WTC11 (cell line): ENCODE results near the gene STEAP1. TPM values are rescaled to one million over a fixed set of nuclear protein-coding genes. Genes with fewer than 3 reads are reported as not detected.
A peak's percentile ranks its signal among the peaks of the same experiment; 100 is the strongest.
"Not testable (repeated sequence)": the region's sequence is repeated elsewhere in the genome, so short reads cannot be mapped to it uniquely, and the experiment has no call there.

Experiments
- ATAC-seq: fragments of 200-7000 bp; cut with Tn5 transposase; 2 replicates; pipeline ENCODE4 v1.10.0; 2021; ENCODE audit warnings: mild to moderate bottlenecking, moderate library complexity
- CTCF ChIA-PET: fragments of 300-600 bp; sonication (Branson Sonifier 250); formaldehyde crosslinking; loops from one replicate; lab custom pipeline; 2021; ENCODE audit warnings: antibody characterized with exemption; lab: Charles Lee
- POLR2A ChIA-PET: fragments of 350-600 bp; sonication (Branson Sonifier 250); formaldehyde crosslinking; loops from one replicate; lab custom pipeline; 2021; ENCODE audit warnings: antibody characterized with exemption; lab: Charles Lee
- DNase-seq: peaks from one replicate; pipeline ENCODE4 v3.0.0; 2021; ENCODE audit warnings: low spot score
- H3K27ac Mint-ChIP-seq: 2 replicates; pipeline ENCODE4 v1.8.0; 2021; ENCODE audit warnings: mixed read lengths
- H3K27me3 Mint-ChIP-seq: 2 replicates; pipeline ENCODE4 v1.8.0; 2021; ENCODE audit warnings: low read depth, mild to moderate bottlenecking, moderate library complexity, mixed read lengths
- H3K36me3 Mint-ChIP-seq: 2 replicates; pipeline ENCODE4 v1.8.0; 2021; ENCODE audit warnings: mixed read lengths
- H3K4me1 Mint-ChIP-seq: 2 replicates; pipeline ENCODE4 v1.8.0; 2022; ENCODE audit warnings: mixed read lengths
- H3K4me3 Mint-ChIP-seq: 2 replicates; pipeline ENCODE4 v1.8.0; 2021; ENCODE audit warnings: mild to moderate bottlenecking, moderate library complexity, mixed read lengths
- H3K9me3 Mint-ChIP-seq: 2 replicates; pipeline ENCODE4 v1.8.0; 2021; ENCODE audit warnings: mixed read lengths
- ATF1 ChIP-seq: sonication (generic); formaldehyde crosslinking; IDR thresholded peaks from 2 replicates; pipeline ENCODE4 v1.8.1; 2023; ENCODE audit warnings: mild to moderate bottlenecking, moderate library complexity, missing genetic modification reagents
- CREM ChIP-seq: sonication (generic); formaldehyde crosslinking; IDR thresholded peaks from 2 replicates; pipeline ENCODE4 v1.8.1; 2022; ENCODE audit warnings: mild to moderate bottlenecking, missing genetic modification reagents, moderate library complexity
- ELF4 ChIP-seq: sonication (generic); formaldehyde crosslinking; IDR thresholded peaks from 2 replicates; pipeline ENCODE4 v1.8.1; 2022; ENCODE audit warnings: low read depth, mild to moderate bottlenecking, moderate library complexity, missing genetic modification reagents
- ERG ChIP-seq: fragments of 250-450 bp; sonication (Bioruptor Pico); IDR thresholded peaks from 2 replicates; pipeline ENCODE4 v1.8.0; 2021; ENCODE audit warnings: mild to moderate bottlenecking
- ESRRA ChIP-seq: sonication (generic); formaldehyde crosslinking; IDR thresholded peaks from 2 replicates; pipeline ENCODE4 v1.8.1; 2022; ENCODE audit warnings: mild to moderate bottlenecking, missing genetic modification reagents, borderline replicate concordance
- GABPB1 ChIP-seq: sonication (generic); formaldehyde crosslinking; IDR thresholded peaks from 2 replicates; pipeline ENCODE4 v1.8.1; 2023; ENCODE audit warnings: mild to moderate bottlenecking, missing genetic modification reagents
- JUN ChIP-seq: sonication (generic); formaldehyde crosslinking; IDR thresholded peaks from 2 replicates; pipeline ENCODE4 v1.8.0; 2023; ENCODE audit warnings: mild to moderate bottlenecking, missing genetic modification reagents
- MLX ChIP-seq: sonication (generic); formaldehyde crosslinking; IDR thresholded peaks from 2 replicates; pipeline ENCODE4 v1.8.1; 2023; ENCODE audit warnings: mild to moderate bottlenecking, missing genetic modification reagents, moderate library complexity
- MYBL2 ChIP-seq: sonication (generic); formaldehyde crosslinking; IDR thresholded peaks from 2 replicates; pipeline ENCODE4 v1.8.1; 2023; ENCODE audit warnings: mild to moderate bottlenecking, moderate library complexity, missing genetic modification reagents
- NR1H2 ChIP-seq: sonication (generic); formaldehyde crosslinking; IDR thresholded peaks from 2 replicates; pipeline ENCODE4 v1.9.0; 2021; ENCODE audit warnings: mild to moderate bottlenecking, moderate library complexity, missing genetic modification reagents
- OVOL2 ChIP-seq: fragments of 250-450 bp; sonication (Bioruptor Pico); IDR thresholded peaks from 2 replicates; pipeline ENCODE4 v1.9.0; 2021; ENCODE audit warnings: mild to moderate bottlenecking, borderline replicate concordance
- RELA ChIP-seq: sonication (generic); formaldehyde crosslinking; IDR thresholded peaks from 2 replicates; pipeline ENCODE4 v1.8.1; 2022; ENCODE audit warnings: missing genetic modification reagents, mild to moderate bottlenecking, borderline replicate concordance
- USF1 ChIP-seq: sonication (generic); formaldehyde crosslinking; IDR thresholded peaks from 2 replicates; pipeline ENCODE4 v1.8.0; 2022; ENCODE audit warnings: mild to moderate bottlenecking, missing genetic modification reagents
- USF2 ChIP-seq: sonication (generic); formaldehyde crosslinking; IDR thresholded peaks from 2 replicates; pipeline ENCODE4 v1.8.1; 2023; ENCODE audit warnings: mild to moderate bottlenecking, missing genetic modification reagents, moderate library complexity
- ZMAT4 ChIP-seq: fragments of 250-450 bp; sonication (Bioruptor Pico); IDR thresholded peaks from 2 replicates; pipeline ENCODE4 v1.9.0; 2021; ENCODE audit warnings: mild to moderate bottlenecking
- ZNF281 ChIP-seq: sonication (generic); formaldehyde crosslinking; IDR thresholded peaks from 2 replicates; pipeline ENCODE4 v1.8.0; 2023; ENCODE audit warnings: mild to moderate bottlenecking, missing genetic modification reagents
- ZNF425 ChIP-seq: fragments of 250-450 bp; sonication (Bioruptor Pico); conservative IDR thresholded peaks from 2 replicates; pipeline ENCODE4 v1.9.0; 2021; ENCODE audit warnings: mild to moderate bottlenecking
- ZSCAN18 ChIP-seq: fragments of 250-450 bp; sonication (Bioruptor Pico); IDR thresholded peaks from 2 replicates; pipeline ENCODE4 v2.1.2; 2022; ENCODE audit warnings: mild to moderate bottlenecking, moderate library complexity
- total RNA-seq: library from RNA; stranded (reverse); gene quantifications from 3 replicates; pipeline ENCODE4 v1.2.3, GENCODE V29; 2021

The STEAP1 gene
- total RNA-seq, 1 experiment from 2014 or later, result 2.4 TPM

- TF ChIP-seq MLX (CRISPR knock-in tag) (no peak), JUN (no peak), MYBL2 (CRISPR knock-in tag) (peak; percentile 76; the same call in 1 of the 2 replicates), ERG (CRISPR knock-in tag) (no peak), ESRRA (CRISPR knock-in tag) (no peak), ZNF425 (no peak), ELF4 (CRISPR knock-in tag) (no peak), ZSCAN18 (CRISPR knock-in tag) (no peak), USF1 (CRISPR knock-in tag) (0 out of 2 replicates have a peak, but pooled peaks have one; percentile 49), USF2 (no peak), RELA (no peak), CREM (no peak), ZNF281 (no peak), ATF1 (CRISPR knock-in tag) (no peak), GABPB1 (CRISPR knock-in tag) (no peak), ZMAT4 (CRISPR knock-in tag) (no peak), OVOL2 (CRISPR knock-in tag) (no peak), NR1H2 (CRISPR knock-in tag) (no peak)
Observed at GRCh38 chr7:90119178-90119971, 34.9 kb upstream of the STEAP1 start (continued).

GRCh38 chr7:90120205-90120604 is 34.1 kb upstream of the STEAP1 start:
- CTCF ChIA-PET, result interaction anchor here (1.0 to 1.5 kb wide), 2 partner anchors 91 to 308 kb away, joined by 3 to 5 read pairs; partner anchors contain the start of gene STEAP2
- peak overlapping the region; percentile 73 for H3K4me3 Mint-ChIP-seq
- ATAC-seq, H3K9me3 Mint-ChIP-seq, POLR2A ChIA-PET, H3K36me3 Mint-ChIP-seq, DNase-seq, H3K27ac Mint-ChIP-seq: not testable (repeated sequence)
- H3K27me3 Mint-ChIP-seq, result peaks cover 38% of the 10 kb centered on the region
- peaks cover 13% of the 10 kb centered on the region for H3K4me1 Mint-ChIP-seq

GRCh38 chr7:90131746-90132145 is 22.5 kb upstream of the STEAP1 start:
- H3K27me3 Mint-ChIP-seq, CTCF ChIA-PET, H3K4me3 Mint-ChIP-seq, H3K27ac Mint-ChIP-seq, DNase-seq, H3K4me1 Mint-ChIP-seq, POLR2A ChIA-PET, ATAC-seq: not testable (repeated sequence)
- Mint-ChIP-seq H3K36me3 (peaks cover 21% of the 10 kb centered on the region), H3K9me3 (peaks cover 30% of the 10 kb centered on the region)

GRCh38 chr7:90147079-90147960 is 6.9 kb upstream of the STEAP1 start:
- DNase-seq, H3K36me3 Mint-ChIP-seq, ATAC-seq, H3K4me3 Mint-ChIP-seq, H3K4me1 Mint-ChIP-seq, H3K27ac Mint-ChIP-seq, H3K9me3 Mint-ChIP-seq, H3K27me3 Mint-ChIP-seq, POLR2A ChIA-PET, CTCF ChIA-PET: not testable (repeated sequence)
